C4-2B (cell line): ENCODE measurements around the gene BEGAIN.

Source experiments
- H3K27ac ChIP-seq: fragments of 450-650 bp; 2 replicates; pipeline ENCODE4 v1.5.1; 2017
- CTCF ChIP-seq: fragments of 450-650 bp; conservative IDR thresholded peaks from 2 replicates; pipeline ENCODE4 v1.5.1; 2017; ENCODE audit warnings: mild to moderate bottlenecking
- ZFX ChIP-seq: fragments of 450-650 bp; IDR thresholded peaks from 2 replicates; pipeline ENCODE4 v1.6.1; 2017

The BEGAIN gene

GRCh38 chr14:100578552-100578951 lies 8.7 kb downstream of the BEGAIN start:
- TF ChIP-seq ZFX (no peak), CTCF (no peak)
- H3K27ac ChIP-seq = no peak overlapping the region

GRCh38 chr14:100577986-100578431 lies 9.2 kb downstream of the BEGAIN start:
- TF ChIP-seq CTCF (no peak), ZFX (no peak)
- no peak overlapping the region for H3K27ac ChIP-seq

- H3K27ac ChIP-seq = no peak overlapping the region
- no peak for TF ChIP-seq CTCF
- no peak for TF ChIP-seq ZFX
These were observed 9.8 kb downstream of the BEGAIN start for GRCh38 chr14:100577321-100577985.

GRCh38 chr14:100576091-100577085 lies 10.8 kb downstream of the BEGAIN start:
- no peak for TF ChIP-seq ZFX
- TF ChIP-seq CTCF = no peak
- no peak overlapping the region for H3K27ac ChIP-seq

- TF ChIP-seq CTCF (no peak), ZFX (no peak)
- H3K27ac ChIP-seq = no peak overlapping the region
These were observed 11.8 kb downstream of the BEGAIN start for GRCh38 chr14:100575266-100575995.

GRCh38 chr14:100574642-100575031 lies 12.6 kb downstream of the BEGAIN start:
- TF ChIP-seq ZFX (no peak), CTCF (no peak)
- H3K27ac ChIP-seq = no peak overlapping the region
